Trophoblast cell (in vitro differentiated cells and primary cell): Measurements from ENCODE around the gene PDK4.

Source experiments
- DNase-seq, 2 donors: peaks; one replicate each; pipeline ENCODE4 v3.0.0-alpha.2; 2016
- H2AFZ ChIP-seq: 2 replicates; pipeline ENCODE4 v1.6.1; 2013; ENCODE audit warnings: low read length, moderate library complexity, mild to moderate bottlenecking; ENCODE audit not compliant: insufficient read depth, poor library complexity
- H2AK5ac ChIP-seq: 2 replicates; pipeline ENCODE4 v1.6.1; 2013; ENCODE audit warnings: mild to moderate bottlenecking, low read length
- H2BK120ac ChIP-seq: 2 replicates; pipeline ENCODE4 v1.6.1; 2013; ENCODE audit warnings: low read length, mild to moderate bottlenecking, moderate library complexity; ENCODE audit not compliant: insufficient read depth, poor library complexity
- H2BK12ac ChIP-seq: 2 replicates; pipeline ENCODE4 v1.6.1; 2013; ENCODE audit warnings: mild to moderate bottlenecking, low read length, moderate library complexity
- H2BK5ac ChIP-seq: 2 replicates; pipeline ENCODE4 v1.6.1; 2013; ENCODE audit warnings: low read length, low read depth, moderate library complexity, mild to moderate bottlenecking; ENCODE audit not compliant: poor library complexity
- H3K14ac ChIP-seq: 2 replicates; pipeline ENCODE4 v1.6.1; 2013; ENCODE audit warnings: mild to moderate bottlenecking, low read length
- H3K18ac ChIP-seq: 2 replicates; pipeline ENCODE4 v1.6.1; 2013; ENCODE audit warnings: mild to moderate bottlenecking, low read length
- H3K23ac ChIP-seq: 2 replicates; pipeline ENCODE4 v1.6.1; 2013; ENCODE audit warnings: low read length
- H3K27ac ChIP-seq: 2 replicates; pipeline ENCODE4 v1.5.1; 2013; ENCODE audit warnings: low read depth, mild to moderate bottlenecking, inconsistent platforms, low read length, moderate library complexity
- H3K27me3 ChIP-seq: 2 replicates; pipeline ENCODE4 v1.6.1; 2013; ENCODE audit warnings: inconsistent platforms, mild to moderate bottlenecking, low read length, moderate library complexity; ENCODE audit not compliant: insufficient read depth
- H3K36me3 ChIP-seq, 2 experiments: 1 replicate in 1 of 2; 2 replicates in 1 of 2; pipeline ENCODE4 v1.6.1; 2013; ENCODE audit warnings: low read length in 2 of 2, mild to moderate bottlenecking in 2 of 2, moderate library complexity in 1 of 2; ENCODE audit not compliant: insufficient read depth in 2 of 2, control insufficient read depth in 1 of 2
- H3K4ac ChIP-seq: 2 replicates; pipeline ENCODE4 v1.6.1; 2013; ENCODE audit warnings: low read depth, mild to moderate bottlenecking, low read length, moderate library complexity
- H3K4me1 ChIP-seq, 2 experiments: 1 replicate in 1 of 2; 2 replicates in 1 of 2; pipeline ENCODE4 v1.6.1; 2013; ENCODE audit warnings: low read length in 2 of 2, mild to moderate bottlenecking in 2 of 2, moderate library complexity in 1 of 2; ENCODE audit not compliant: insufficient read depth in 2 of 2, control insufficient read depth in 1 of 2
- H3K4me2 ChIP-seq: 2 replicates; pipeline ENCODE4 v1.6.1; 2013; ENCODE audit warnings: inconsistent platforms, mild to moderate bottlenecking, low read length, moderate library complexity
- H3K4me3 ChIP-seq: 2 replicates; pipeline ENCODE4 v1.5.1; 2013; ENCODE audit warnings: mild to moderate bottlenecking, low read depth, low read length, inconsistent platforms
- H3K79me1 ChIP-seq: one replicate; pipeline ENCODE4 v1.6.1; 2013; ENCODE audit warnings: low read length
- H3K79me2 ChIP-seq: 2 replicates; pipeline ENCODE4 v1.6.1; 2013; ENCODE audit warnings: low read length, mild to moderate bottlenecking; ENCODE audit not compliant: control insufficient read depth, insufficient read depth, poor library complexity
- H3K9ac ChIP-seq: 2 replicates; pipeline ENCODE4 v1.6.1; 2013; ENCODE audit warnings: mild to moderate bottlenecking, low read length
- H3K9me3 ChIP-seq: 2 replicates; pipeline ENCODE4 v1.6.1; 2013; ENCODE audit warnings: low read depth, mild to moderate bottlenecking, control low read depth, inconsistent platforms, low read length; ENCODE audit not compliant: insufficient read depth
- H4K12ac ChIP-seq: 2 replicates; pipeline ENCODE4 v1.6.1; 2013; ENCODE audit warnings: low read depth, mild to moderate bottlenecking, low read length, moderate library complexity
- H4K8ac ChIP-seq: 2 replicates; pipeline ENCODE4 v1.6.1; 2013; ENCODE audit warnings: low read depth, mild to moderate bottlenecking, low read length, moderate library complexity
- H4K91ac ChIP-seq: one replicate; pipeline ENCODE4 v1.6.1; 2013; ENCODE audit warnings: low read depth, mild to moderate bottlenecking, low read length, moderate library complexity
- WGBS: extraction: QIAGEN DNeasy Blood & Tissue Kit; methylation state at CpG from one replicate; pipeline ENCODE4 v1.1.7; 2013; ENCODE audit warnings: missing lambda C conversion rate; ENCODE audit not compliant: insufficient read length, insufficient coverage; ENCODE audit errors: extremely low coverage; 5-methylcytosine and 5-hydroxymethylcytosine counted together

The PDK4 gene

DNA sequence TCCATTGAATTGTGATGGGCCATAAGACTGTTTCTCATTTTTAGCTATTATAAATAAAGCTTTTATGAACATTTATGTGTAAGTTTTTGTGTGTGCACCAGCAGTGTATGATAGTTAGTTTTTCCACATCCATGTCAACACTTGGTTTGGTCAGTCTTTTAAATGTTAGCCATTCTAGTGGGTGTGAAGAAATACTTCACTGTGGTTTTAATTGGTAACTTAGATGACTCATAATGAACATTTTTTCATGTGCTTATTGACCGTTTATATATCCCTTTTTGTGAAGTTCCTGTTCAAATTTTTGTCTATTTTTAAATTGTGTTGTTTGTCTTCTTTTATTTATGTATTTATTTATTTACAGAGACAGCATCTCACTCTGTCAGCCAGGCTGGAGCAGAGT, 23.6 kb upstream of the PDK4 start:
- no peak overlapping the region for H3K23ac ChIP-seq
- no peak overlapping the region for H3K27ac ChIP-seq
- H3K18ac ChIP-seq = no peak overlapping the region
- H3K14ac ChIP-seq = no peak overlapping the region
- no peak overlapping the region for H2AFZ ChIP-seq
- no peaks in the 10 kb centered on the region for H3K79me1 ChIP-seq
- no peak overlapping the region for H3K4me2 ChIP-seq
- H2BK120ac ChIP-seq = no peak overlapping the region
- H4K91ac ChIP-seq = no peak overlapping the region
- no peaks in the 10 kb centered on the region for H3K27me3 ChIP-seq
- no peak overlapping the region for H2BK12ac ChIP-seq
- H4K12ac ChIP-seq = no peak overlapping the region
- no peak overlapping the region for H4K8ac ChIP-seq
- H3K9me3 ChIP-seq = no peaks in the 10 kb centered on the region
- no peak for DNase-seq
- no peaks in the 10 kb centered on the region for H3K79me2 ChIP-seq
- H3K4me1 ChIP-seq = no peaks in the 10 kb centered on the region
- no CpG with 5 or more reads among the region's 1 CpG for WGBS
- H2BK5ac ChIP-seq = no peak overlapping the region
- no peak overlapping the region for H3K4me3 ChIP-seq
- no peak overlapping the region for H3K9ac ChIP-seq
- H2AK5ac ChIP-seq = no peak overlapping the region
- H3K36me3 ChIP-seq = no peaks in the 10 kb centered on the region
- H3K4ac ChIP-seq = no peak overlapping the region

DNA sequence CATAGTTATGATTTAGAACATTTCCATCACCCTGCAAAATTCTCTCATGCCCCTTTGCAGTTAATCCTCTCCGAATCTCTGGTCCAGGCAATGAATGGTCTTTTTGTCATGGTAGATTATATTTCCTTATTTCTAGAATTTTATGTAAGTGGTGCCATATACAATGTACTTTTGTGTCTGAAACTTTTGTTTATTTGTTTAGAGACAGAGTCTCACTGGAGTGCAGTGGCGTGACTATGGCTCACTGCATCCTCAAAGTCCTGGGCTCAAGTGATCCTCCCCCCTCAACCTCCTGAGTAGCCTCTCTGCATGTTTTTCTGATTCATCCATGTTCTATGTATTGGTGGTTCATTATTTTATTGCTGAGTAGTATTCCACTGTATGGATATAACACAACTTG, 23.2 kb upstream of the PDK4 start:
- H3K36me3 ChIP-seq = no peaks in the 10 kb centered on the region
- no peak overlapping the region for H2AFZ ChIP-seq
- no peak overlapping the region for H3K4ac ChIP-seq
- H3K4me1 ChIP-seq = no peaks in the 10 kb centered on the region
- no peak overlapping the region for H3K4me3 ChIP-seq
- H3K18ac ChIP-seq = no peak overlapping the region
- H2BK12ac ChIP-seq = no peak overlapping the region
- no peak overlapping the region for H4K12ac ChIP-seq
- H3K79me1 ChIP-seq = no peaks in the 10 kb centered on the region
- no peaks in the 10 kb centered on the region for H3K9me3 ChIP-seq
- DNase-seq = no peak
- no CpG with 5 or more reads among the region's 2 CpGs for WGBS
- H4K91ac ChIP-seq = no peak overlapping the region
- H2BK120ac ChIP-seq = no peak overlapping the region
- no peak overlapping the region for H3K27ac ChIP-seq
- no peaks in the 10 kb centered on the region for H3K79me2 ChIP-seq
- no peaks in the 10 kb centered on the region for H3K27me3 ChIP-seq
- H4K8ac ChIP-seq = no peak overlapping the region
- H2BK5ac ChIP-seq = no peak overlapping the region
- no peak overlapping the region for H3K4me2 ChIP-seq
- no peak overlapping the region for H3K14ac ChIP-seq
- H3K23ac ChIP-seq = no peak overlapping the region
- H2AK5ac ChIP-seq = no peak overlapping the region
- H3K9ac ChIP-seq = no peak overlapping the region

DNA sequence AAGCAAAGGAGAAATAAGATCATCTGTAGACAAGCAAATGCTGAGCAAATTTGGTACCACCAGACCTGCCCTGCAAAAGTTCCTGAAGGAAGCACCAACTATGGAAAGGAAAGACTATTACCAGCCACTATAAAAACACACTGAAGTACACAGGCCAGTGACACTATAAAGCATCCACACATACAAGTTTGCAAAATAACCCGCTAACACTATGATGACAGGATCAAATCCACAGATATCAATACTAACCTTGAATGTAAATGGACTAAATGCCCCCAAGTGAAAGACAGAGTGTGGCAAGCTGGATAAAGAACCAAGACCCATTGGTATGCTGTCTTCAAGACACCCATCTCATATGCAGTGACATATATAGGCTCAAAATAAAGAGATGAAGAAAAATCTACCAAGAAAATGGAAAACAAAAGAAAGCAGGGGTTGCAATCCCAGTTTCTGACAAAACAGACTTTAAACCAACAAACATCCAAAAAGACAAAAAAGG, 18.2 kb upstream of the PDK4 start:
- Histone ChIP-seq H3K27me3 (no peaks in the 10 kb centered on the region), H3K9ac (no peak overlapping the region), H4K12ac (no peak overlapping the region), H2AK5ac (no peak overlapping the region), H3K4ac (no peak overlapping the region), H2AFZ (no peak overlapping the region), H3K9me3 (no peaks in the 10 kb centered on the region), H4K8ac (no peak overlapping the region), H3K4me3 (no peak overlapping the region), H3K36me3 (no peaks in the 10 kb centered on the region), H2BK12ac (no peak overlapping the region), H3K27ac (no peak overlapping the region), H3K4me2 (no peak overlapping the region), H3K79me1 (peaks cover 4% of the 10 kb centered on the region), H2BK5ac (no peak overlapping the region), H3K23ac (no peak overlapping the region), H2BK120ac (no peak overlapping the region), H3K4me1 (peaks cover 3 to 4% of the 10 kb centered on the region in 2 experiments), H3K79me2 (no peaks in the 10 kb centered on the region), H4K91ac (no peak overlapping the region), H3K18ac (no peak overlapping the region), H3K14ac (no peak overlapping the region)
- DNase-seq = no peak
- WGBS = no CpG with 5 or more reads among the region's 1 CpG

DNA sequence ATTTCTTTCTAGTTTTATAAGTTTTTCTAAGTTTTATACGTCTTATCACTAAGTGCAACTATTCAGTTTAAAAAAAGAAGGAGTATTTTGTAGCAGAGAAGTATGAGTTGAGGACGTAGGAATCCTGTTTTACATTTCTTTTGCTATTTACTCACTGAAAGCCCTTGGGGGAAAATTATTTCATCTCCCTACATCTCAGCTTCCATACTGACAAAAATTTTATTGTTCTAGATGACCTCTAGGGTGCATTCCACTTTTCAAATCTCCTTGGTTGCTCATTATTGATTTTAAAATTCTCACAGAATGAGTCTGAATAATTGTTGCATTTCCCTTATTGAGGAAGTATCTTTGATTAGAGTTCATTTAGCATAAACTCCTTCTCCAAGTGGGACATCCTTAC, 14.9 kb upstream of the PDK4 start:
- Histone ChIP-seq H3K18ac (no peak overlapping the region), H3K27ac (no peak overlapping the region), H3K9ac (no peak overlapping the region), H2AFZ (no peak overlapping the region), H4K91ac (no peak overlapping the region), H3K23ac (no peak overlapping the region), H3K9me3 (no peaks in the 10 kb centered on the region), H3K4me2 (no peak overlapping the region), H4K12ac (no peak overlapping the region), H2BK120ac (no peak overlapping the region), H3K79me1 (peaks cover 4% of the 10 kb centered on the region), H3K4me3 (no peak overlapping the region), H3K4ac (no peak overlapping the region), H2AK5ac (no peak overlapping the region), H2BK12ac (no peak overlapping the region), H3K79me2 (no peaks in the 10 kb centered on the region), H3K4me1 (peaks cover 5 to 8% of the 10 kb centered on the region in 2 experiments), H3K27me3 (no peaks in the 10 kb centered on the region), H3K36me3 (no peaks in the 10 kb centered on the region), H4K8ac (no peak overlapping the region), H3K14ac (no peak overlapping the region), H2BK5ac (no peak overlapping the region)
- peak in 1 of 2 donors; percentile 64 for DNase-seq
- WGBS = no CpG with 5 or more reads among the region's 2 CpGs
